ENCODE results near the gene TTC21A.
A peak's percentile ranks its signal among the peaks of the same experiment; 100 is the strongest.

The TTC21A gene

DNA sequence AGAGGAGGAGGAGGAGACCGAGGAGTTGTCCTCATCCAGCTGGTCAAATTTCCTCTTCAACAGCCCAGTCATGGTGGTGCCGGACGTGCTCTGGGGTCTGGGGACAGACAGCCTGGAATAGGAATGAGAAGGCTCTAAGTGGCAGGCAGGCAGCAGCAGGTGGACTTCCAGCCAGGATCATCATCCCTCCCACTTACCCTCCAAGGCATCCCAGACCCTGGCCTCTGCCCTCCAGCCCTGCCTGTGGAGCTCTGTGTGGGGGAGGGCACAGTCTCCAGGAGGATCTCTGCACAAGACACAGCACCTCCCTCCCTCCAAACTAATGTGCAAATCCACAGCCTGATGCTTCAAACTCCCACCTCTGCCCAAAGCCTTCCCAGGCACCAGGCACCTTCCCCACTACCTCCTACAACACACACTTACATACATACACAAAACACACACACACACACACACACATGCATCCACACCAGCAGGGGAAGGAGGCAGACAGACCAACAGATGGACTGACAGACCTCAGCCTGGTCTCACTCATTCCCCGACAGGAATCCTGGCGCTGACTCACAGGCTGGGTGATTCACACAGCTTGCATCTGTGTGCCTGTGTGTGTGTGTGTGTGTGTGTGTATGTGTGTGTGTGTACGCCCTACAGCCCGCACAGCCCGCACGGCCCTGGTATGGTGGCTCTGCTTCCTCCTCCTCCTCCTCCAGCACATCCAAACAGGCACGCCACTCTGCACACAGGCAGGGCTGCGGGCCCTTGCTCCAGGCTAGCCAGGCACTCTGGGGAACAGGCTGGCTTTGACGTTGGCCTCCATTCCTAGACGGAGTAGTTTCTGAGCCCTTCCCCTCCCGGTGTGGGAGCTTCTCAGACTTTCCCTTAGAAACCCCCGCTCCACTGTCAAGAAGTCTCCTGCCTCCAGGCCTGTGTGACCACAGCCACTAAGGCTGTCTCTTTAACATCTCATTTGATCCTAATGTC, 39.4 kb downstream of the TTC21A start:
- Histone ChIP-seq H2AFZ (ENCODE audit: low read length) (peak overlapping the region; percentile 80), H3K79me1 (ENCODE audit: low read depth, low read length) (peaks cover 12% of the 10 kb centered on the region), H3K23ac (ENCODE audit: low read depth, low read length, poor library complexity) (peak overlapping the region; percentile 82), H3K18ac (ENCODE audit: low read length) (no peak overlapping the region), H2AK5ac (ENCODE audit: low read depth, low read length) (peak overlapping the region; percentile 30), H3K14ac (ENCODE audit: low read length) (peak overlapping the region; percentile 87), H2BK5ac (ENCODE audit: low read length) (no peak overlapping the region), H4K8ac (ENCODE audit: low read depth, low read length) (no peak overlapping the region), H3K36me3 (replicated peaks in 1 of 2; ENCODE audit: control insufficient read depth in 2 of 2, insufficient read depth in 2 of 2, low read length in 2 of 2) (peaks cover 22 to 27% of the 10 kb centered on the region in 2 donors), H3K4me2 (ENCODE audit: insufficient read depth, low read length, poor library complexity, severe bottlenecking) (no peak overlapping the region), H3K4me1 (ENCODE audit: control insufficient read depth in 2 of 2, insufficient read depth in 1 of 2, low read depth in 1 of 2, low read length in 2 of 2) (peaks cover 41% of the 10 kb centered on the region in 2 donors), H2BK15ac (ENCODE audit: low read length) (no peak overlapping the region), H3K9me3 (replicated peaks in 1 of 2; ENCODE audit: control insufficient read depth in 2 of 2, insufficient read depth in 1 of 2, low read depth in 1 of 2, low read length in 2 of 2) (no peaks in the 10 kb centered on the region), H3K27me3 (ENCODE audit: control insufficient read depth in 3 of 3, insufficient read depth in 3 of 3, low read depth in 1 of 3, low read length in 3 of 3) (no peaks in the 10 kb centered on the region), H2BK12ac (ENCODE audit: low read length) (no peak overlapping the region), H3K27ac (replicated peaks; ENCODE audit: low read length) (no peak overlapping the region), H3K4me3 (ENCODE audit: low read length in 2 of 2) (peak overlapping the region in 1 of 2 donors; percentile 2), H3K9ac (ENCODE audit: low read depth, low read length, poor library complexity) (peak overlapping the region; percentile 72), H2BK120ac (ENCODE audit: low read depth, low read length) (peak overlapping the region; percentile 62), H3K4ac (ENCODE audit: low read length) (no peak overlapping the region), H4K91ac (ENCODE audit: low read depth, low read length, poor library complexity) (no peak overlapping the region)
- no CpG with 5 or more reads among the region's 15 CpGs for WGBS, 2 donors (ENCODE audit: extremely low coverage in 2 of 2, insufficient read length in 2 of 2, insufficient replicate concordance in 1 of 2)
- DNase-seq (ENCODE audit: low spot score): no peak

DNA sequence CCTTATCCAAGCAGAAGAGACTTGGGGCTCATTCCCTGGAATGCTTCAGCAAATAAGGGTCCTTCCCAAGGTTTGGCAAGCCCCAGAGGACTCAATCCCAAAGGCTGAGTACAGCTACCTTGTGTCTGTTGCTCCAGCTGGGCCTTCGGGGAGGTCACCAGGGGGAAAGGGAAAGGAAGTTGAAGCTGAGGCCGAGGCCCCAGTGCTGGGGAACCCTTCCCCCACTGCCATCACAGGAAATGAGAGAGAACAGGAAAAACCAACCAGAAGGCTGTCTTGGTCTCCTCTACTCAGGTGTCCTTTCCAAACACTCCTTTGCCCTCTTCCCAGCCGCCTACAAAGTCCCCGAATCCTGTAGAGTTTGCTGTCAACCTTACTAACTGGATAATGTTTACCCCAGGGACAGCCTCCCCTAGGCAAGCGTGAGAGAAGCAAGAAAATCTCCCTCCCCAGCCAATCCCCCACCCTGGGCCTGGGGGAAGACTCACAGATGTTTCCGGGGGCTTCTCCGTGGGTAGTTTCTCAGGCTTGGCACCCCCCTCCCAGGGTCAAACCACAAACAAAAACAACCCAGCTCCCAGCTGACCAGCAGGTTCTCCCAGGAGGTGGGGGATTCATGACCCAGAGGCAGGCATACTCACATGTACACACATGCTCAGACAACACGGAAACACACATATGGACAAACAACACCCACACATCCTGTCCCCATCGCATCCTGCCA, 40.4 kb downstream of the TTC21A start:
- no peak overlapping the region for H3K4me3 ChIP-seq (ENCODE audit: low read length in 2 of 2)
- H3K23ac ChIP-seq (ENCODE audit: low read depth, low read length, poor library complexity): peak overlapping the region; percentile 17
- no peak overlapping the region for H2BK5ac ChIP-seq (ENCODE audit: low read length)
- H2BK12ac ChIP-seq (ENCODE audit: low read length): no peak overlapping the region
- H3K4ac ChIP-seq (ENCODE audit: low read length): no peak overlapping the region
- peak overlapping the region; percentile 7 for H3K9ac ChIP-seq (ENCODE audit: low read depth, low read length, poor library complexity)
- peak overlapping the region; percentile 57 for H3K14ac ChIP-seq (ENCODE audit: low read length)
- H3K79me1 ChIP-seq (ENCODE audit: low read depth, low read length): peaks cover 12% of the 10 kb centered on the region
- no peaks in the 10 kb centered on the region for H3K9me3 ChIP-seq (replicated peaks in 1 of 2; ENCODE audit: control insufficient read depth in 2 of 2, insufficient read depth in 1 of 2, low read depth in 1 of 2, low read length in 2 of 2)
- peaks cover 15 to 19% of the 10 kb centered on the region in 2 donors for H3K36me3 ChIP-seq (replicated peaks in 1 of 2; ENCODE audit: control insufficient read depth in 2 of 2, insufficient read depth in 2 of 2, low read length in 2 of 2)
- H4K91ac ChIP-seq (ENCODE audit: low read depth, low read length, poor library complexity): no peak overlapping the region
- no peak overlapping the region for H4K8ac ChIP-seq (ENCODE audit: low read depth, low read length)
- no peak for DNase-seq (ENCODE audit: low spot score)
- peaks cover 48% of the 10 kb centered on the region in 2 donors for H3K4me1 ChIP-seq (ENCODE audit: control insufficient read depth in 2 of 2, insufficient read depth in 1 of 2, low read depth in 1 of 2, low read length in 2 of 2)
- no peak overlapping the region for H2BK120ac ChIP-seq (ENCODE audit: low read depth, low read length)
- no peak overlapping the region for H2AK5ac ChIP-seq (ENCODE audit: low read depth, low read length)
- H2AFZ ChIP-seq (ENCODE audit: low read length): peak overlapping the region; percentile 80
- no peak overlapping the region for H3K27ac ChIP-seq (replicated peaks; ENCODE audit: low read length)
- no peak overlapping the region for H3K4me2 ChIP-seq (ENCODE audit: insufficient read depth, low read length, poor library complexity, severe bottlenecking)
- H3K27me3 ChIP-seq (ENCODE audit: control insufficient read depth in 3 of 3, insufficient read depth in 3 of 3, low read depth in 1 of 3, low read length in 3 of 3): peaks cover 0 to 3% (median 0%) of the 10 kb centered on the region in 3 experiments
- no CpG with 5 or more reads among the region's 9 CpGs for WGBS, 2 donors (ENCODE audit: extremely low coverage in 2 of 2, insufficient read length in 2 of 2, insufficient replicate concordance in 1 of 2)
- H3K18ac ChIP-seq (ENCODE audit: low read length): peak overlapping the region; percentile 7
- H2BK15ac ChIP-seq (ENCODE audit: low read length): no peak overlapping the region

DNA sequence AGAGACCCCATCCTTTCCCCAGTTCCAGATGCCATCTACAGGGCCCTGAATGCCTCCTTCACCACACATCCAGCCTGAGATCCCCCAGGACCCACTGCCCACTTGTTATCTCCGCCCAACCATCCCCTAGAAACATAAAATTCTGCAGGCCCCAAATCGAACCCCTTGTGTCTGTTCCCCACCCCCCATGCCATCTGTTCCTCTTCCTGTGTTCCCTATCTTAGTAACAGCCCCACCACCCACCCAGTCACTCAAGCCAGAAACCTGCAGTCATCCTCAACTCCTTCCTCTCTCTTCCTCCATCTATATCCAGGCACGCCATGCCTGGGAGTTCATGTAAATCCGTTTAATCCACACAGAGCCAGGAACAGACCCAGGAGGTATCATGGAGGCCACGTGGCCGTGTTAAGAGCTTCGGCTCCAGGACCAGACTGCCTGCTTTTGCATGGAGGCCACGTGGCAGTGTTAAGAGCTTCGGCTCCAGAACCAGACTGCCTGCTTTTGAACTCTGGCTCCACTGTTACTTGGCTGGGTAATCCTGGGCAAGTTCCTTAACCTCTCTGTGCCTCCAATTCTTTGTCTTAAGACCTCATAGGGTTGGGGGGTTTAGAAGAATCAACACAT, 41.1 kb downstream of the TTC21A start:
- Histone ChIP-seq H4K91ac (ENCODE audit: low read depth, low read length, poor library complexity) (no peak overlapping the region), H3K27me3 (ENCODE audit: control insufficient read depth in 3 of 3, insufficient read depth in 3 of 3, low read depth in 1 of 3, low read length in 3 of 3) (peaks cover 0 to 3% (median 0%) of the 10 kb centered on the region in 3 experiments), H3K36me3 (replicated peaks in 1 of 2; ENCODE audit: control insufficient read depth in 2 of 2, insufficient read depth in 2 of 2, low read length in 2 of 2) (peaks cover 9 to 13% of the 10 kb centered on the region in 2 donors), H3K23ac (ENCODE audit: low read depth, low read length, poor library complexity) (peak overlapping the region; percentile 17), H2BK15ac (ENCODE audit: low read length) (no peak overlapping the region), H4K8ac (ENCODE audit: low read depth, low read length) (no peak overlapping the region), H3K27ac (replicated peaks; ENCODE audit: low read length) (no peak overlapping the region), H3K9me3 (replicated peaks in 1 of 2; ENCODE audit: control insufficient read depth in 2 of 2, insufficient read depth in 1 of 2, low read depth in 1 of 2, low read length in 2 of 2) (no peaks in the 10 kb centered on the region), H3K9ac (ENCODE audit: low read depth, low read length, poor library complexity) (peak overlapping the region; percentile 7), H3K4me3 (ENCODE audit: low read length in 2 of 2) (no peak overlapping the region), H2BK5ac (ENCODE audit: low read length) (no peak overlapping the region), H2AFZ (ENCODE audit: low read length) (no peak overlapping the region), H3K4me2 (ENCODE audit: insufficient read depth, low read length, poor library complexity, severe bottlenecking) (no peak overlapping the region), H3K14ac (ENCODE audit: low read length) (no peak overlapping the region), H2BK120ac (ENCODE audit: low read depth, low read length) (no peak overlapping the region), H3K18ac (ENCODE audit: low read length) (no peak overlapping the region), H2AK5ac (ENCODE audit: low read depth, low read length) (no peak overlapping the region), H3K79me1 (ENCODE audit: low read depth, low read length) (peaks cover 12% of the 10 kb centered on the region), H3K4ac (ENCODE audit: low read length) (no peak overlapping the region), H2BK12ac (ENCODE audit: low read length) (no peak overlapping the region), H3K4me1 (ENCODE audit: control insufficient read depth in 2 of 2, insufficient read depth in 1 of 2, low read depth in 1 of 2, low read length in 2 of 2) (peaks cover 48% of the 10 kb centered on the region in 2 donors)
- no CpG with 5 or more reads among the region's 9 CpGs for WGBS, 2 donors (ENCODE audit: extremely low coverage in 2 of 2, insufficient read length in 2 of 2, insufficient replicate concordance in 1 of 2)
- DNase-seq (ENCODE audit: low spot score): no peak
